OCI-LY3 (cell line): ENCODE measurements around the gene ACOT11.

Source experiments
- H2AFZ ChIP-seq: fragments of 200-600, 300-600 bp; shearing (Covaris generic); 2 replicates; pipeline ENCODE4 v1.6.0; 2014; ENCODE audit warnings: antibody characterized with exemption, low read depth, low read length
- H3K27ac ChIP-seq: fragments of 200-600, 300-600 bp; sonication (generic); 2 replicates; pipeline ENCODE4 v1.5.1; 2014; ENCODE audit warnings: mild to moderate bottlenecking, low read length, moderate library complexity, mixed read lengths
- H3K27me3 ChIP-seq: fragments of 200-600, 300-600 bp; sonication (generic); 2 replicates; pipeline ENCODE4 v1.6.1; 2014; ENCODE audit warnings: low read depth, low read length, mixed read lengths
- H3K36me3 ChIP-seq: fragments of 200-600, 300-600 bp; sonication (generic); replicated peaks from 2 replicates; pipeline ENCODE3; 2014; ENCODE audit warnings: low read depth, low read length, mixed read lengths
- H3K4me1 ChIP-seq: fragments of 300-600, 200-600 bp; sonication (generic); 2 replicates; pipeline ENCODE4 v1.6.1; 2014; ENCODE audit warnings: low read length, mixed read lengths
- H3K4me2 ChIP-seq: fragments of 200-600, 300-600 bp; sonication (generic); 2 replicates; pipeline ENCODE4 v1.6.1; 2014; ENCODE audit warnings: low read length, mixed read lengths
- H3K4me3 ChIP-seq: fragments of 300-600, 200-600 bp; sonication (generic); 2 replicates; pipeline ENCODE4 v1.5.1; 2014; ENCODE audit warnings: antibody characterized with exemption, mild to moderate bottlenecking, low read length, moderate library complexity
- H3K79me2 ChIP-seq: fragments of 300-600, 200-600 bp; shearing (Covaris generic); 2 replicates; pipeline ENCODE4 v1.6.1; 2014; ENCODE audit warnings: mild to moderate bottlenecking, low read length, mixed read lengths
- H3K9ac ChIP-seq: fragments of 300-600, 200-600 bp; shearing (Covaris generic); 2 replicates; pipeline ENCODE4 v1.6.0; 2014; ENCODE audit warnings: mild to moderate bottlenecking, low read length, moderate library complexity
- H3K9me3 ChIP-seq: fragments of 200-600, 300-600 bp; shearing (Covaris generic); 2 replicates; pipeline ENCODE4 v1.6.1; 2014; ENCODE audit warnings: low read length, mixed read lengths; ENCODE audit not compliant: insufficient read depth
- H4K20me1 ChIP-seq: fragments of 200-600, 300-600 bp; sonication (generic); 2 replicates; pipeline ENCODE4 v1.6.1; 2016; ENCODE audit warnings: low read length, mixed read lengths; ENCODE audit not compliant: insufficient read depth
- CTCF ChIP-seq: fragments of 200-600, 300-600 bp; sonication (generic); IDR thresholded peaks from 2 replicates; pipeline ENCODE4 v1.5.1; 2014; ENCODE audit warnings: antibody characterized with exemption, low read length, low read depth
- EZH2phosphoT487 ChIP-seq: fragments of 200-600 bp; shearing (Covaris generic); IDR thresholded peaks from 2 replicates; pipeline ENCODE4 v1.6.1; 2018; ENCODE audit warnings: antibody characterized with exemption, mixed run types, low read depth

ACOT11 gene

GRCh38 chr1:54549181-54549924 lies 1.3 kb downstream of the ACOT11 start:
- no peaks in the 10 kb centered on the region for H3K9me3 ChIP-seq
- H4K20me1 ChIP-seq = no peaks in the 10 kb centered on the region
- no peaks in the 10 kb centered on the region for H3K27me3 ChIP-seq
- H3K4me1 ChIP-seq = no peaks in the 10 kb centered on the region
- H2AFZ ChIP-seq = no peak overlapping the region
- TF ChIP-seq EZH2phosphoT487 (no peak), CTCF (no peak)
- H3K9ac ChIP-seq = no peak overlapping the region
- no peak overlapping the region for H3K4me2 ChIP-seq
- H3K36me3 ChIP-seq = no peaks in the 10 kb centered on the region
- no peaks in the 10 kb centered on the region for H3K79me2 ChIP-seq
- no peak overlapping the region for H3K27ac ChIP-seq
- H3K4me3 ChIP-seq = no peak overlapping the region

GRCh38 chr1:54551891-54552290 lies 3.9 kb downstream of the ACOT11 start:
- Histone ChIP-seq H3K27ac (no peak overlapping the region), H3K4me3 (no peak overlapping the region), H3K9me3 (no peaks in the 10 kb centered on the region), H2AFZ (no peak overlapping the region), H3K36me3 (no peaks in the 10 kb centered on the region), H4K20me1 (no peaks in the 10 kb centered on the region), H3K79me2 (no peaks in the 10 kb centered on the region), H3K9ac (no peak overlapping the region), H3K4me2 (no peak overlapping the region), H3K27me3 (no peaks in the 10 kb centered on the region), H3K4me1 (no peaks in the 10 kb centered on the region)
- TF ChIP-seq EZH2phosphoT487 (no peak), CTCF (no peak)

GRCh38 chr1:54553602-54554313 lies 5.7 kb downstream of the ACOT11 start:
- no peaks in the 10 kb centered on the region for H4K20me1 ChIP-seq
- no peak overlapping the region for H3K4me2 ChIP-seq
- H3K36me3 ChIP-seq = no peaks in the 10 kb centered on the region
- peaks cover 7% of the 10 kb centered on the region; the same call in 1 of the 2 replicates for H3K27me3 ChIP-seq
- no peaks in the 10 kb centered on the region for H3K79me2 ChIP-seq
- H2AFZ ChIP-seq = no peak overlapping the region
- no peak overlapping the region for H3K9ac ChIP-seq
- H3K9me3 ChIP-seq = no peaks in the 10 kb centered on the region
- no peak overlapping the region for H3K4me3 ChIP-seq
- H3K27ac ChIP-seq = no peak overlapping the region
- H3K4me1 ChIP-seq = no peaks in the 10 kb centered on the region
- no peak for TF ChIP-seq CTCF
- no peak for TF ChIP-seq EZH2phosphoT487

- Histone ChIP-seq H2AFZ (no peak overlapping the region), H3K4me1 (no peaks in the 10 kb centered on the region)
- TF ChIP-seq CTCF = no peak
- TF ChIP-seq EZH2phosphoT487 = no peak
Measured at GRCh38 chr1:54556110-54556509, 8.1 kb downstream of the ACOT11 start.

More at GRCh38 chr1:54556110-54556509, 8.1 kb downstream of the ACOT11 start:
- Histone ChIP-seq H3K9ac (no peak overlapping the region), H3K27ac (no peak overlapping the region), H3K4me2 (no peak overlapping the region), H3K9me3 (no peaks in the 10 kb centered on the region), H3K79me2 (no peaks in the 10 kb centered on the region), H3K36me3 (no peaks in the 10 kb centered on the region), H3K27me3 (peaks cover 7% of the 10 kb centered on the region; the same call in 1 of the 2 replicates), H4K20me1 (no peaks in the 10 kb centered on the region), H3K4me3 (no peak overlapping the region)
